Thyroid gland (tissue), 4 donors: ENCODE results near the gene GPRC5D.

Experiments used
- CTCF ChIP-seq, 6 experiments: fragments of 200-600 bp in 3 of 6; fragments of 450-650 bp in 3 of 6; sonication (generic) in 3 of 6; IDR thresholded peaks; one replicate each; pipeline ENCODE4 v1.5.1; 2016 to 2019; ENCODE audit warnings: antibody characterized with exemption in 6 of 6, mild to moderate bottlenecking in 2 of 6, inconsistent platforms in 1 of 6, moderate library complexity in 1 of 6
- POLR2A ChIP-seq, 2 donors: fragments of 450-650 bp; IDR thresholded peaks; one replicate each; pipeline ENCODE4 v1.6.1; 2017; ENCODE audit warnings: antibody characterized with exemption in 2 of 2, mild to moderate bottlenecking in 2 of 2, moderate library complexity in 1 of 2

- peak in 4 of 6 experiments; percentile 7 to 48 (median 37) for TF ChIP-seq CTCF (IDR thresholded peaks at IDR 0.05)
- TF ChIP-seq POLR2A (IDR thresholded peaks at IDR 0.05): no peak
Measured at GRCh38 chr12:12975322-12976077, 23.5 kb upstream of the GPRC5D start.
